SKM-1 (cell line): Measurements from ENCODE around the gene RHBDD3.

Experiments used
- DNase-seq: peaks from one replicate; lab custom pipeline; 2025; ENCODE audit not compliant: unreplicated experiment; lab: John Stamatoyannopoulos, UW

Gene RHBDD3

GRCh38 chr22:29306175-29306834 lies 38.5 kb upstream of the RHBDD3 start, which contains the start of gene GAS2L1:
GAS2L1 (plus strand) TSS chr22:29306650; CDS start chr22:29308106, 1,456 bp downstream.
- DNase-seq: peak; percentile 55

- no peak for DNase-seq
Observed at GRCh38 chr22:29305836-29306174, 38.0 kb upstream of the RHBDD3 start.

GRCh38 chr22:29302681-29303465 lies 35.1 kb upstream of the RHBDD3 start:
- no peak for DNase-seq

- no peak for DNase-seq
Observed at GRCh38 chr22:29302402-29302680, 34.6 kb upstream of the RHBDD3 start.

GRCh38 chr22:29301716-29302401 lies 34.1 kb upstream of the RHBDD3 start:
- no peak for DNase-seq

GRCh38 chr22:29300807-29301601 lies 33.2 kb upstream of the RHBDD3 start:
- no peak for DNase-seq

GRCh38 chr22:29300467-29300806 lies 32.7 kb upstream of the RHBDD3 start:
- no peak for DNase-seq

GRCh38 chr22:29299136-29299900 lies 31.5 kb upstream of the RHBDD3 start:
- DNase-seq: no peak

GRCh38 chr22:29298641-29299040 lies 30.9 kb upstream of the RHBDD3 start:
- no peak for DNase-seq

- no peak for DNase-seq
Observed at GRCh38 chr22:29292379-29292778, 24.6 kb upstream of the RHBDD3 start.

- no peak for DNase-seq
Observed at GRCh38 chr22:29291215-29291614, 23.4 kb upstream of the RHBDD3 start.

- DNase-seq: no peak
Observed at GRCh38 chr22:29290061-29290460, 22.3 kb upstream of the RHBDD3 start.

GRCh38 chr22:29288837-29289236 lies 21.1 kb upstream of the RHBDD3 start:
- no peak for DNase-seq

GRCh38 chr22:29284196-29284595 lies 16.4 kb upstream of the RHBDD3 start:
- no peak for DNase-seq

GRCh38 chr22:29277927-29278326 lies 10.1 kb upstream of the RHBDD3 start:
- DNase-seq: no peak

- DNase-seq: no peak
Observed at GRCh38 chr22:29275819-29276565, 8.2 kb upstream of the RHBDD3 start.

- no peak for DNase-seq
Observed at GRCh38 chr22:29275167-29275566, 7.4 kb upstream of the RHBDD3 start.

- no peak for DNase-seq
Observed at GRCh38 chr22:29272624-29273023, 4.8 kb upstream of the RHBDD3 start.

- no peak for DNase-seq
Observed at GRCh38 chr22:29270475-29271271, 2.9 kb upstream of the RHBDD3 start.
